Measurements from ENCODE around the gene DISP3. TPM values are rescaled to one million over a fixed set of nuclear protein-coding genes. Genes with fewer than 3 reads are reported as not detected.

DISP3 gene
- total RNA-seq, 1 experiment from 2014 or later, result 1.1 TPM

GRCh38 chr1:11530731-11531311 lies 51.9 kb downstream of the DISP3 start:
- no peaks in the 10 kb centered on the region for H3K27me3 ChIP-seq (ENCODE audit: control insufficient read depth, insufficient read depth, low read length)
- no peak for TF ChIP-seq REST (IDR thresholded peaks at IDR 0.05; ENCODE audit: insufficient read depth in 1 of 2, low read depth in 2 of 2, low read length in 1 of 2)
- TF ChIP-seq POLR2AphosphoS5 (IDR thresholded peaks at IDR 0.05; ENCODE audit: low read depth, low read length), result no peak
- no peak for TF ChIP-seq SIN3A (IDR thresholded peaks at IDR 0.05; ENCODE audit: borderline replicate concordance, insufficient read depth, low read depth, low read length)
- TF ChIP-seq CTCF (IDR thresholded peaks at IDR 0.05), result no peak
- TF ChIP-seq TCF7L2 (IDR thresholded peaks at IDR 0.05; ENCODE audit: low read depth, low read length), result no peak

DNA sequence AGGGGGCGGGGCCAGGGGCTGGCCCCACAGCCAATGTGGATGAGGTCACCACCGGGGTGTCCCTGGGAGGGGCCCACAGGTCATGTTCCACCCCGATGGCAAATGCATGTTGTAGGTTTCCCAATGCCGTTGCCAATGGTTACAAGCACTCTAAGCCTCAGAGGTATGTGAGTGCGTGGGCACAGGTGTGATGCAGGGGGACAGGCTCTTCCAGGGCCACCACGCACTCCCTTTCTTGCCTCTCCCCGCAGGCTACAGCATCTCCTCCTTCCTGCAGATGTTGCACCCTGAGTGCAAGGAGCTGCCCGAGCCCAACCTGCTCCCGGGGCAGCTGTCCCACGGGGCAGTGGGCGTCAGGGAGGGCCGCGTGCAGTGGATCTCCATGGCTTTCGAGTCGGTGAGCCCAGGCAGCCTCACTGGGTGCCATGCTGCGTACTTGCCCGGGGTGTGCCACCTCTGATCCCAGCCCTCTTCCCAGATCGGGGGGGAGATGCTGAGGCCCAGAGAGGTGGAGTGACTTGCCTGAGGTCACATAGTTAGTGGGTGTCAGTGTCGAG lies 52.4 kb downstream of the DISP3 start:
- TF ChIP-seq CTCF (IDR thresholded peaks at IDR 0.05) (no peak), TCF7L2 (IDR thresholded peaks at IDR 0.05; ENCODE audit: low read depth, low read length) (no peak), SIN3A (IDR thresholded peaks at IDR 0.05; ENCODE audit: borderline replicate concordance, insufficient read depth, low read depth, low read length) (no peak), REST (IDR thresholded peaks at IDR 0.05; ENCODE audit: insufficient read depth in 1 of 2, low read depth in 2 of 2, low read length in 1 of 2) (no peak), POLR2AphosphoS5 (IDR thresholded peaks at IDR 0.05; ENCODE audit: low read depth, low read length) (no peak)
- ChIA-PET CTCF (no interaction called here), POLR2A (interaction anchor here (0.6 kb wide), 1 partner anchor 1323 kb away, joined by 3 read pairs; no protein-coding TSS in a partner anchor)
- DNase-seq (ENCODE audit: low read depth, low spot score) (no peak), ATAC-seq (no peak)
- in situ Hi-C loops (cut with HindIII; ENCODE audit: low pct_unique_long_range_greater_than_20kb, low sequenced_read_pairs), result no loop called here
- Histone ChIP-seq H3K27me3 (ENCODE audit: control insufficient read depth, insufficient read depth, low read length) (no peaks in the 10 kb centered on the region), H3K9me3 (ENCODE audit: control insufficient read depth, insufficient read depth, low read depth, low read length) (no peaks in the 10 kb centered on the region), H3K4me1 (ENCODE audit: control insufficient read depth, insufficient read depth, low read length) (no peaks in the 10 kb centered on the region), H3K27ac (ENCODE audit: low read length) (no peak overlapping the region), H3K4me3 (ENCODE audit: low read depth in 2 of 2, low read length in 2 of 2) (no peak overlapping the region), H3K36me3 (ENCODE audit: control insufficient read depth, insufficient read depth, low read length) (no peaks in the 10 kb centered on the region)
- intact Hi-C loops (cut with micrococcal nuclease; ENCODE audit: unreplicated experiment), result no loop called here
- BruUV-seq (replicated peaks), result no TSS peak

More at GRCh38 chr1:11530731-11531311, 51.9 kb downstream of the DISP3 start:
- no peaks in the 10 kb centered on the region for H3K9me3 ChIP-seq (ENCODE audit: control insufficient read depth, insufficient read depth, low read depth, low read length)
- ChIA-PET CTCF (no interaction called here), POLR2A (no interaction called here)
- ATAC-seq, result no peak
- H3K4me3 ChIP-seq (ENCODE audit: low read depth in 2 of 2, low read length in 2 of 2), result no peak overlapping the region
- in situ Hi-C loops (cut with HindIII; ENCODE audit: low pct_unique_long_range_greater_than_20kb, low sequenced_read_pairs), result no loop called here
- no peaks in the 10 kb centered on the region for H3K4me1 ChIP-seq (ENCODE audit: control insufficient read depth, insufficient read depth, low read length)
- H3K27ac ChIP-seq (ENCODE audit: low read length), result no peak overlapping the region
- BruUV-seq (replicated peaks), result no TSS peak
- no peak for DNase-seq (ENCODE audit: low read depth, low spot score)
- no peaks in the 10 kb centered on the region for H3K36me3 ChIP-seq (ENCODE audit: control insufficient read depth, insufficient read depth, low read length)
- intact Hi-C loops (cut with micrococcal nuclease; ENCODE audit: unreplicated experiment), result no loop called here
